GM18517 (cell line): ENCODE results near the gene MAFF.

Experiments used
- ATAC-seq: cut with Tn5 transposase; IDR thresholded peaks from one replicate; pipeline ENCODE4 v1.9.1; 2021; ENCODE audit warnings: mild to moderate bottlenecking, moderate library complexity; ENCODE audit not compliant: unreplicated experiment

Gene MAFF

DNA sequence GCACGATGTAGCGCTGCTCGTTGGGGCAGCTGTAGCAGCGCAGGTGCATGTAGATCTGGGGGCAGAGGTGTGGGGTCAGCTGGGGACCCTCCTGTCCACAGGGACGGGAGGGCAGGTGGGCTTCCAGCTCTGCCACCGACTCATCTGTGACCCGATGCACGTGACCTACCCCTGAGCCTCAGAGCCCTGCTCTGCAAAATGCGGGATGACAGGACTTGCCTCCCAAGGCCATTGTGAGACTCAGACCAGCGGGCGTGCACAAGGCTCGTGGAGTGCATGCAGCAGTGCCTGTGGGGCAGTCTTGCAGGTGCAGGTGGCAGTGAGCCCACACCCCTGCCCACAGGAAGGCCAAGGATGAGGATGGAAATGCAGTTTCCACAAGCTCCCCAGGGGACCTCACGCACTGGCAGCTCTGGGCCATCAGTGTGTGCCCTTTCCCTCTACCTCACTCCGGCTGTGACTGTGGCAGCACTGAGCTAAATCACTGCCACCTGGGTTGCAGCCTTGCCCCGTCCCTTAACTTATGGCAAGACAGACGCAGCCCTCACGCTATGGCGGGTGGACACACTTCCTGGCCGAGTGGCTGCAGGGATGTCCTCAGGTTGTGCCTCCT lies 44.4 kb downstream of the MAFF start:
- no peak for ATAC-seq

GRCh38 chr22:38246692-38247091 lies 44.9 kb downstream of the MAFF start:
- no peak for ATAC-seq

- ATAC-seq = no peak
These were observed 45.9 kb downstream of the MAFF start for GRCh38 chr22:38247713-38248112.

DNA sequence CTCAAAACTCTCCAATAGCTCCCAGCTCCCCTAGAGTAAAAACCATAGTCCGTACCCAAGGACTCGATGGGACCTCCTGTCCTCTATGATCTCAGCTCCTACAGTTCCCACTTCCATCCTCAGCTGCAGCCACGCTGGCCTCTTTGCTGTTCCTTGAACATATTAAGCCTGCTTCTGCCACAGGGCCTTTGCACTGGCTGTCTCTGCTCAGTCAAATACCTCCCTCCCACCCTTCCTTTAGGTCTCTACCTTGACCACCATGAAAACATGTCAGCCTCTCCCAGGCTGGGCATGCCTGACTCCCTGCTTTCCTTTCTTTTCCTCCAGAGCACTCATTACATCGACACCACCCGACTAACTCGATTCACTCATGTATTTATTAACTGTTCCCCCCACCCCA lies 46.5 kb downstream of the MAFF start:
- ATAC-seq = no peak

DNA sequence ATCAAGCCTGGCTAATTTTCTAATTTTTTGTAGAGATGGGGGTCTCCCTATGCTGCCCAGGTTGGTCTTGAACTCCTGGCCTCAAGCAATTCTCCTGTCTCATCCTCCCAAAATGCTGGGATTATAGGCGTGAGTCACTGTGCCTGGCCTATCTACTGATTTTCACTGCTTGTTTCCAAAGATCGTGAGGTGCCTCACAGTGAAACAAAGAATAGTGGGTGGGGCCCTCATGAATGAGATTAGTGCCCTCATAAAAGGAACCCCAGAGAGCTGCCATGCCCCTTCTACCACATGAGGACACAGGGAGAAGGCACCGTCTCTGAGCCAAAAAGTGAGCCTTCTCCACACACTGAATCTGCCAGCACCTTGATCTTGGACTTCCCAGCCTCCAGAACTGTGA lies 47.5 kb downstream of the MAFF start:
- ATAC-seq = no peak

- ATAC-seq = no peak
These were observed 48.2 kb downstream of the MAFF start for GRCh38 chr22:38249803-38250642.

GRCh38 chr22:38250643-38251340 lies 49.0 kb downstream of the MAFF start:
- ATAC-seq = no peak

DNA sequence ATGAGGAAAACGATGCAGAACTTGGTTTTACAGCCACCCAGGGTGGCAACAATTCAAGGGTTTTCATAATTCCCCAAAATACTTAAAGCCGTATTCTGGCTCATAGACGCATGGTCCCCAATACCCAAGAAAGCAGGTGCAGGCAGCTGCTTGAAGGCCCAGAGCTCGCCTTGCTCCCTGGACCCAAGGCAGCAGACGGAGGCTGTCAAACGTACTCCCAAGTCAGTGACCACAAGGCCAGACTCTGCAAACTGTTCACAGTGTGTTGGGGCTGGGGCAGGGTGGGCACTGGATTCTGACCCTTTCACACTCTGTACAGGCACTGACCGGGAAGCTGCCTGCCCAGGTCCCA lies 49.5 kb downstream of the MAFF start:
- ATAC-seq = no peak

DNA sequence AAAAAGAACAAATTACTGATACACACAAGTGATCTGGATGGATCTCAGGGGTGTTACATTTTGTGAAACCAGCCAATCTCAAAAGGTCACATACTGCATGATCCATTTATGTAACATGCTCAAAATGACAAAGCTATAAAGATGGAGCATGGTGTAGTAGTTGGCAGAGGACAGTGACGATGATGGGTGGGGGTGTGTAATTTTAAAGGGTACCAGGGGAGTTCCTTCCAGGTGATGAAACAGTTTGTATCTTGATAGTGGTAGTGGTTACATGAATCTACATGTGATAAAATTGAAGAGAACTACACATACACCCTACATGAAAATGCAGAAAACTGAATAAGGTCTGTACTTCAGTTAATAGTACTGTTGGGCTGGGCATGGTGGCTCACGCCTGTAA lies 53.9 kb downstream of the MAFF start:
- no peak for ATAC-seq

DNA sequence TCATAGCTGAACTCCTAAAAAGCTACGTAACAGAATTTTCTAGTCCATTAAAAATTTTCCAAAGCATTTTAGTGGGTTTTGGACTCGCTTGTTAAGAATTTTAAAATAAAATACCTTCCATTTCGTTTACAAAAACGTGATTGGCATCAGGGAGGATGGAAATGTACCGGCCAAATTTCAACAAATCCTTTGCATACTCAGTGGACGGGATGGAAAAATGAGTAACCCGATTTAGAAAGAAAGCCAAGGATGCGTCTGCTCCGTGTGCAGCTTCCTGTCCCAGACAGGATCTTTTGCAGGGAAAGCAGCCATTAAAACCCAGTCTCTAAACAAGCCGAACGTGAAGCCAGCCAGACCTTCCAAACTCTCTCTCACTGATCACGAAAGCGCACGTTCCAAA lies 55.4 kb downstream of the MAFF start:
- no peak for ATAC-seq

GRCh38 chr22:38257650-38258250 lies 56.0 kb downstream of the MAFF start:
- ATAC-seq = no peak

- no peak for ATAC-seq
These were observed 57.1 kb downstream of the MAFF start for GRCh38 chr22:38258895-38259294.

DNA sequence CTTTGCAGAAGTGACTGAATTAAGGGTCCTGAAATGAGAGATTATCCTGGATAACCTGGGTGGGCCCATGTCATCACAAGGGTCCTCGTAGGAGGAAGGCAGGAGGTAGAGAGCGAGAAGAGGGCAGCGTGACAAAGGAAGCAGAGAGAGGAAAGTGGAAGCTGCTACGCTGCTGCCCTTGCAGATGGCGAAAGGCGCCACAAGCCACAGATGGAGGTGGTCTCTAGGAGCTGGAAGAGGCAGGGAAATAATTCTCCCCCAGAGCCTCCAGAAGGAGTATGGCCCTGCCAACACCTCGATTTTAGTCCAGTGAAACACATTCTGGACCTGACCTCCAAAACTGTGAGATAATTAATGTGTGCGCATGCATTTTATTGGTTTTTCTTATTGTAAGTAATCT lies 57.6 kb downstream of the MAFF start:
- ATAC-seq = no peak

- peak; percentile 20 for ATAC-seq
These were observed 59.2 kb downstream of the MAFF start for GRCh38 chr22:38260761-38261681.

DNA sequence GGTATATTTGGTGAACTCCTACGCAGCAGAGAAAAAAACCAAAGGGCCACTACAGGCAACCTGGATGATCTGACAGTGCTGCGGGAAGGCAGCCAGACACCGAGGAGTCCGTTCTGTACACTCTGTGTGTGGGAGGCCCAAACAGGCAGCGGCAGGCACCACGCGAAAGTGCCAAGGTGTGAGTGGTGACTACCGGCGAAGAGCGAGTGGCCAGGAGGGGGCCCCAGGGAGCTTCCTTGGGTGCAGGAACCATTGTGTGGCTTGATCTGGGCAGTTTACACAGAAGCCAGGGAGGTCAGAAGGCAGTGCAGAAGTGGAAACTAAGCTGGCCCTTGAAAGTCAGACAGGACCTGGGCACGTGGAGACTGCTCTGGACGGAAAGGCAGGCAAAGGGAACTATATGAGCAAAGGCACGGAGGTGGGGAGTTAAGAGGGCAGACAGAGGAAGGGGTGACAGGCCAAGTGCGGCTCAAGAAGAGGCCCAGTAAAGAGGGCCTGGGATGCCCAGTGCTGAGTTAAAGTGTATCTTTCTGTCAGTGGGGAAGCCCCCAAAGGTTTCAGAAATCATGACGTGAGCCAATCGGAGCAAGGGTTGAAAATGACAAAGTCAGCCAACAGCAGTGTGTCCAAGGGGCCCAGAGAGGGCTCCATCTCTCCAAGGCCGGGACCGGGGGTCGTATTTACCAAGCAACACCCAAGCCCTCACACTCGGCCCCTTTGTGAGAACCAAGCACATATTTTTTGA lies 60.4 kb downstream of the MAFF start:
- no peak for ATAC-seq

GRCh38 chr22:38264322-38264843 lies 62.6 kb downstream of the MAFF start:
- no peak for ATAC-seq
